ENCODE measurements around the gene PTPRM.

Gene PTPRM

DNA sequence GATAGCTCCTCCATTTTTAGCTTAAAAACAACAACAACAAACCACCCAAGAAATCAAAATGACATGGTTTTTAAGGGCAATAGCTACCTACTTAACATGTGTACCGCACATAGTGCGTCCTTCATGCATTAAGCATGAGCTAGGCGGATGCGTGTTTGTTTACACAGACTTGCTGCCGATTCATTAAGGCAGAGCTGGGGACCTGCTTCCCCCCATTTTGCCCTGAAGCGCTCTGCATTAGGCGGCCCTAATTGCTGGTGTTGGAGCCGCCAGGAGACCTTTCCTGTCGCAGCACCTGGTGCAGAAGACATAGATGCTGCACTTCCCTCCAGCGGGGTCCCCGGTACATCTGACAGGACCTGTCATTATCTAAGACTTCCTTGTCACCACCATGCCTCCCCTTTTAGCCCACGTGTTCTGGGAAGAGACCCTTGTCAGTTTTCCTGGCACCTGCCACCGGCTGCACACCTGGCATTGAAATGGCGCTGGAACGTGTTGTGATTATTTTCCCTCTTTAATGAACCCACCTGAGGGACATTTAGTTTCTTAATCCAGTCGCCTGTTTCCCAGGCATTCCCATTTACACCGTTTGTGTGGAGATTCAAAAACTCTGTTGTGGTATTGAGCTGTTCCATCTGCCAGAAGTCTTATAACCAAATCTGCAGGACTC, 781.1 kb downstream of the PTPRM start:
- no peak for DNase-seq

DNA sequence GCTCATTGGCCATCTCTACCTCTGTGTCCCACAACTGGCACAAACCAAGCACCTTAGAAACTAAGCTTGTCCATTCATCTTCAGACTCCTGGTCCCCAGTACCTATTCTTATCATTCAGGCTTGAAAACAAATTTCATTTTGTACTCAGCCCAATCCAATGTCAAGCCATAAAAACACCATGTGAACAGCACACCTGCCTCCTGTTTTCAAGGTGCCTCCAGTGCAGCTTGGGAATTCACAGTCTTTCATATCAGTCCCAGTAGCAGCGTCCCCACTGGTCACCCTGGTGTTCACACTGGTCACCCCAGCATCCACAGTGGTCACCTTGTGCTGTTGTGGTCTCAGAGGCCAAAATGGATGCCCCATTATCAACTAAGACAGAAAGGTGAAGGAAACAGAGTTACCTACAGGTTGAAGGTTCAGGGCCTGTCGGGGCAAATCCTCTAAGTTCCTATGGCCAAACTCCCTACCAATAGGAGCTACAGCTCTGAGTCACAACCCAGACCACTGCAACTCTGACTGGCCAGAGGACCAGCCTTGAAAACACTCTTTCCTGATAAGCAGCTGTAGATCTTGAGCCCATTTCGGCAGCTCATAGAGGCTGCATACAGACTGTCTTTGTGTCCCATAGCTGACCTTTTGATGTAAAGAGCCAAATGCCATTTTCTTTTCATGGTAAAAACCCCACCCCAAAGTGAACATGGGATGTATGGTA, 782.6 kb downstream of the PTPRM start:
- no peak for DNase-seq

DNA sequence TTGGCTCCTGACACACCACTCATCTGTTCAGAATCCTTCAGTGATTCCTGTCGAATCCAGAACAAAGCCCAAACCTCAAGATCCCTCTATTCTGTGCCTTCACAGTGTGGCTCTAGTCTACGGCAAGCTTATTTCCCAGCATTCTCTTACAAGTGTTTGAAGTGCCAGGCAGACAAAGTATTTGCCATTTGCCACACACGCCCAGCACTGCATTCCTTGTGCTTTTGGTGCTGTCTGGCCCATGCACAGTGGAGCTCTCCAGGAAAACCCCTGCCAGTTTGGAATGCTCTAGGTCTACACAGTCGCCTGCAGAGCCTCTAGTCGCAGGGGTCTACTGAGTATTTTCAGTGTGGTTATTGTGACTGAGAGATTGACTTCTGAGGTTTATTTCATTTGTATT, 783.5 kb downstream of the PTPRM start:
- no peak for DNase-seq

DNA sequence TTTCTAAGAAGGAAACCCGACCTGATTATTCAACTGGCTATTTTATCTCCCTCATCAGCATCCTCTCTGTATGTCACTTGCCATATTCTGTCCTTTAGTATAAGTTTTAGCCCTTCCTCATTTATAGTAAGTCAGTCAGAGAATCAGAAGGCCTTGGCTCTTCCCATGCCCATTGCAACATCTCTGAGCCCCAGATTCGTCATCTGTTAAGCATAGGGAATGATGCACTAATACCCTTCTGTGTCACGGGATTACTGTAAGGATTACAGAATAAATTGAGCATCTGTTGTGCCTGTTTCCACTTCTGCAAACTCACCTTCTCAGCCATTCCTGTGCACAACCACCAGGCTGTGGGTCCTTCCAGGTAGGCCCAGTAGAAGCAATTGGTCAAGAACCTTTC, 784.0 kb downstream of the PTPRM start:
- DNase-seq, result peak; percentile 51 to 77

DNA sequence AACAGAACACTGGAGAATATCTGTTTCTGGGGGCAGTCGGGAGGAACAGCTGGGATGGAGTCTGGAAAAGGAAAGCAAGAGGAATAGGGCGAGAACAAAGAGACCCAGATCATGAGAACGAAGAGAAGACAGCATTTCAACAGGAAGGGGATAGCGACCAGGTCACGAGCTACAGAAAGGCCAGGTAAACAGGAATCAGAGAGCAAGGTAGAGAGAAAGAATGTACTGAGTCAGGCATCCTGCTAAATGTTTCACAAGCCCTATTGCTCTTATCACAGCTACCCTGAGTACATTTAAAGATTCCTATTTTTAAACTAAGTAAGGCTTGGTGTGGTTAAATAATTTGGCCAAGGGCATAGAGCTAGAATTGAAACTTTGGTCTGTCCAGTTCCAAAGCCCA, 787.2 kb downstream of the PTPRM start:
- DNase-seq, result no peak

DNA sequence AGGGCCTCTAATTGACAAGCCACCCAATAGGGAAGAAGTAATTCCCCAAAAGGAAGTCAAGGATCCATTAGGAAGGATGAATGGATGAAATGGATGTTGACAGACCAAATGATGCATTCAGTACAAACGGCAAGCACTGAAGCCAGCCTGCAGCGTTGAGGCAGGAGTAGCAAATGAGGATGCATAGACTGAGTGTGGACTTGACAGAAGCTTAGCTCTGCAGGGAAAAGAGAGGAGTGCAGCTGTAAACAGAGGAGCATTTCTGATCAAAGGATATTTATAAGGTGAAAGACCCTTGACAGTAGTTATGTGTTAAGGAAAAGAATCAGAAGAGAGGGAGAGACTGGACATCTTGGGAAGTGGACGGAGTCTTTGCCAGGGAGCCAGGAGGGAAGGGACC, 788.9 kb downstream of the PTPRM start:
- DNase-seq, result no peak

DNA sequence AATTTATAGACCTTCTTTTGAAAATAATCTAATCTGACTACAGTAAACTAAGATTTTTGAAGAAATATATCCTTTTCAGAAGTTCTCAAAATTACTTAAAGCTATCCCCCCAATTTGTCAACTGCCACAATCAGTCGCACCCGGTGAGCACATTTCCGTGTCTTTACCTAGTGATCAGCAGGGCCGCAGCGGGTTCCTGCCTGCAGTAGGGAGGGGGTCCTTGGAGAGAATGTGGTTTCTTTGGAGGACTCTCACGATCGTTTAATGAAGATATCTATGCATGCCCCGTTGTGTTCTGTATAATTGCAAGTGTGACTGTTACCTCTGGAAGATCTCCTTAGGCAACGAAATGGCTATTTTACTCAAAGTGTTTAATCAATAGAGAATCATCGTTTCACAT, 790.2 kb downstream of the PTPRM start:
- DNase-seq, result no peak

DNA sequence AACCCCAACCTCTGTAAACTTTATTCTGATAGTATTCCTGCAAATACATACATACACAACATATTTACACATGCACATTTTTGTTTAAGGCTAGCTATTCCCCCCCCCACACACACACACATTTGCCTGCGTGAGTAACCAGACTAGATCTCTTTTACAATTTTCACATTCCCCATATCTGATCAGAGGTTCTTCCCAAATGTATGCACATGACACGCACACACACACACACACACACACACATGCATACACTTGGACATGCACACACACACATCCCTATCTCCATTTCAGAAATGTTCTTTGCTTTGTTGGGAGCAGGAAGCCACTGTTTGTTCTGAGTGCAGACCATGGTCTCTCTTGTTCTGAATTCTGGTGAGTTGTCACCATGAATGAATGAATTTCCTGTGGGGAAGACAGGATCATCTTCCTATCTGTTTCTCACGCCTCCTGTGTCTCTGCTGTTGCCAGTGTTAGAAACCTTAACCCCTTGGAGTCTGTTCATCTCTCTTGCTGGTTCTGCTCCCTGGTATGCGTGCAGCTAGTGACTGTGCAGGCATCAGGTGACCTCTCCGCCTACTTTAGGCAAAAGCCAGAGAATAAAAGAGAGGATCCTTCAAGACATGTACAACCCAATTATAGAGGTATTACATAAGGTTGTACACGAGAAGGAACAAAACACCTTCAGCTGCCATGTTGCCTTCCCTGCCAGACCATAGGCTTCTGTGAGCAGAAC, 791.1 kb downstream of the PTPRM start:
- DNase-seq, result no peak

DNA sequence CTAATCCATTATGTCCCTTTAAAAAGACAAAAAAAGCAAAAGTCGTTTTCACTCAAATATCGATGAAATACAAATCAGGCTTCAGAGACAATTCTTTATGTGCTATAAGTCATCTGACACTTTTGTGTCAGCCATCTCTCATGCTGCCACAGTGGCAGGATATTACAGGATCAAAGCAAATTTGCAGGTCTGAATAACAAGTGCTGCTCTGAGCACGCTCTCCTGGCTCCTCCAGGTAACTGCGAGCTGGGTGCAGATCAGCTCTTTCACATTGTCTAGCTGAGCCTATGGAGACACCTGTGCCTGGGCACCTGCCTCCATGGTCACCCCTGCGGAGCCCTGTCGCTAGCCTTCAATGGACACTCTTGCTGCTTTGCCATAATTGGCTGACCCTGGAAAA, 792.0 kb downstream of the PTPRM start:
- peak in 1 of 2 experiments; percentile 5 for DNase-seq

DNA sequence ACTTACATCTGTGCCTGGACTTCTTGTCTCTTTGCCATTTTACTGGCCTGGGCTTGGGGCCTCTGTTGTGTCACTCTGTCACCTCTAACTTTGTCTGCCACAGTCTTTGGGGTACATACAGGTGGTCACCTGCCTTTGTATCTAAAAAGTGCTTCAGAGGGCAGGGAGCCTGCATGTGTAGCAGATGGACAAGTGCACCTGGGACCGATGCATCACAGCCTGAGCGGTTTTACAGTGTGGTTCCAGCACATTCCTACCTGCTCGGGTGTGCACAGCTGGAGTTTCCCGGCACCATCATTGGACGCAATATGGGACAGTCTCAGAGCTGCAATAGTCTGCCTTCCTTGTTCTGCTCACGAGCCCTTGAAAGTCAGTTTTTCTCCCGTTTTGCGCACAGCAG, 792.4 kb downstream of the PTPRM start:
- no peak for DNase-seq

DNA sequence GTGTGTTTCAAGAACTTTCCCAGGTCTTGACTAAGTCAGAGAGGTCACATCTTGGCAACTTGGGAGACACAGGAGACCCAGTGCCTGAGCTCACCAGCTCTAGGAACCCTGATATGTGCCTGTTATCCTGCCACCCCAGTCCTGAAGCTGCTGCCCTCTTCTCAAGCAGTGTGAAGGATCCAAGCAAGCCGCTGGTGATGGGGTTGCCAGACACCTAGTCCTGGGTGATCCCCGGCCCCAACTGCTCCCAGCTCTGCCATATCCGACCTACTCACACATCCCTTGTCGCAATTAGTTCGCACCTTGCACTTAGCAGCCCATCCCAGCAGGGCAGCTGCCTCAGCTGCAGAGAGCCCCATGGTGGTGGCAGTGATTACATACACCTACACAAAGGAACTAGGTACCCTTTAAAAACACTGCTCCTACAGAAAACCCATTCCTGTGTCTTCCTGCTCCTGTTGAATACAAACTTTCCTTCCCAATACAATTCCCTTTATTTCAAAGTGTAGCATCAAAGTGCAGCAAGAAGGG, 794.9 kb downstream of the PTPRM start:
- no peak for DNase-seq

DNA sequence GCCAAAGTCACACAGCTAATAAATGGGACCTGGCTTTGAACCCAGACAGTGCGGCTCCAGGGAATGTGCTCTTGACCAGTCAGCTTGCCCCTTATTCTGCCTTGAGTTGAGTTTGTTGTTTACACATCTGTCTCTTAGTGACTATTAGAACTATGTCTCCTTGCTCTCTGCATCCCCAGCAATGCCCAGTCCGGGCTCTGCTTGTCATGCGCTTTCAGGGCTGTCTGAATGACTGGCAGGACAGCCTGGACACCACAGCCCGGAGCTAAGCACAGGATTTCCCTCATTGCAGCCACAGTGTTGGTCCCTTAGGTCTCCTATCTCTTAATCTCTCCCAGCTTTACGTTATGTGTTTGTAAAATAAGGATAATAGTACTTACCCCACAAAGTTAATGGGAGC, 795.7 kb downstream of the PTPRM start:
- DNase-seq, result no peak

DNA sequence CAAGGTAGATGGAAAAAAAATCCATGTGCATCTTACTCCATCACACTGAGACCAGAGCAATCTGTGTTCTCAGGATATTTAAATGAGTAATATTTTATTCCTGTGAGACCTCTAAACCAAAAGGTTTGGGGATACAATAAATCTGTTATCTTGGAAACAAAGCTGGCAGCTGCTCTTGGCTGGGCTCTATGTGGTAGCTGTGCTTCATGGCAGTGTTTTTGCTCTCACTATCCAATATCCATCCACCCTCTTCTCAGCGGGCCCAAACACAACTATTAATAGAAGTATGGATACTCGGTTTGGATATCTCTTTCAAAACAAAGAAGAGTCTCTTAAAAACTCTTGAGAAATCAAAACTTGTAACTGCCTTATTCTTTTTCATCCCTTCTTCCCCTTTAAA, 797.3 kb downstream of the PTPRM start:
- no peak for DNase-seq

DNA sequence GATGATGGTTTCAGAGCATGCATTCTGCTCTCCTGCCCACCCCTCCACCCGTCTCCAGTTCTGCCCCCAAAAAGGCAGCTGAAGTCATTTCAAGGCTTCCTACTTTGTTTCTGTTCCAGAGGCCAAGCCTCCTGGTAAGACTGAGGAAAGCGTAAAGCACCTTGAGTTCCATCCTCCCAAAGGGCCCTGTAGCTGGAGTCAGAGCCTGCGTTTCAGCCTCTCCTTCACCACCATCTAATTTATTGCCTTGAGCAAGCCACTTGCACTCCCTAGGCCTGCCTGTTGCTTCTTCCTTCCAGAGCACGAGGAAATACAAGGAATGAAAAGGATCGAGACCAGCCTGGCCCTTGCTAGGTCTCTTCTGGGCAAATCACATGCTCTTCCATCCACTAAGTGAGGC, 797.9 kb downstream of the PTPRM start:
- no peak for DNase-seq

DNA sequence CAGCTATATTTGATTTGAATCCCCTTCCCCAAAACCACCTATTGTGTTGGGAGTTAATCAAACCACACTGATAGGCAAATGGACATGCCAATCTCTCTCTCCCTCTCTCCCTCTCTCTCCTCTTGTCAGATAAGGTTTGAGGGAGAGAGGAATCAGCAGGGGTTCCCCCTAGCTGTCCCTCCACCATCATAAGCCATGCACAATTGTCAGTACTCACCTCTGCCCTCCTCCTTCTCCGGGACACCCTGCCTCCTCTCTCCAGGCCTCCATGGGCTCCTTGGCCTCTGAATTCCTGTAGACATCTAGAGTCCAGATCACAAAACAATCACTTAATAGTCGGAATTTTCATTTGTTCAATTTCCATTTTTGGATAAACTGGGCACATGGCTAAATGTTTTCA, 798.4 kb downstream of the PTPRM start:
- no peak for DNase-seq

DNA sequence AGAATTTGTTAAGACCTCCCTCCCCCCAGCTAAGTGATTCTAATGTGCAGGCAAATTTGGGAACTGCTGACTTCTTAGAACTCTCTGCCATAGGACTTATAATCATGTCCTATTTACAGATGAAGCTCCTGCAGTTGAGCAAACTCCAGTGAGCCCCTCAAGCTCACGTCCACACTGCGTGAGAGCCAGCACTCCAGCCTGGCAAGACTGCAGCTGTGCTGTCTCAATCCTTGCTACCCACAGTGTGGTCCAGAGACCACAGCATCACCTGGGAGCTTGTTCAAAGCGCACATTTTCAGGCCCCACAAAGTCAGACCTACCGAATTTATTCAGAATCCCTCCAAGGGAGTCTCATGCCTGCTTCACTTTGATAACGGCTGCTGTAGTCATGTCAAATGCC, 799.0 kb downstream of the PTPRM start:
- DNase-seq, result no peak

DNA sequence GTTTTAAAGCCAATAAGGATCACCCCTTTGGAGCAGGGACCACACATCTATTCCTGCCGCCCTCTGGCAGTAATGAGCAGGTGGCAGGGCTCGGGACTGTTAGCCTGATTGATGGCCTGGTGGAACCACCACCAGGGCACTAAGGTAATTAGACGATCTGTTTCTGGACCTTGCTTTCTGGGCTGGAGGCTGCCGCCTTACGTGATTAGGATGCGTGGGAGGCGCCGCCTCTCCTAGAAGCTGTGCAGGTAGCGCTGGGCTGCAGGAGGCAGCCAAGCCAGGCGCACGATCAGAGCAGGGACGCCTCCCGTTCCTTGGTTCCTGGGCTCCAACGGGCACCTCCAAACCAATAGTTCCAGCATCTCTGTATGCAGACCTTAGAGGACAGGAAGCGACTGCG, 799.5 kb downstream of the PTPRM start:
- peak; percentile 9 to 63 for DNase-seq

DNA sequence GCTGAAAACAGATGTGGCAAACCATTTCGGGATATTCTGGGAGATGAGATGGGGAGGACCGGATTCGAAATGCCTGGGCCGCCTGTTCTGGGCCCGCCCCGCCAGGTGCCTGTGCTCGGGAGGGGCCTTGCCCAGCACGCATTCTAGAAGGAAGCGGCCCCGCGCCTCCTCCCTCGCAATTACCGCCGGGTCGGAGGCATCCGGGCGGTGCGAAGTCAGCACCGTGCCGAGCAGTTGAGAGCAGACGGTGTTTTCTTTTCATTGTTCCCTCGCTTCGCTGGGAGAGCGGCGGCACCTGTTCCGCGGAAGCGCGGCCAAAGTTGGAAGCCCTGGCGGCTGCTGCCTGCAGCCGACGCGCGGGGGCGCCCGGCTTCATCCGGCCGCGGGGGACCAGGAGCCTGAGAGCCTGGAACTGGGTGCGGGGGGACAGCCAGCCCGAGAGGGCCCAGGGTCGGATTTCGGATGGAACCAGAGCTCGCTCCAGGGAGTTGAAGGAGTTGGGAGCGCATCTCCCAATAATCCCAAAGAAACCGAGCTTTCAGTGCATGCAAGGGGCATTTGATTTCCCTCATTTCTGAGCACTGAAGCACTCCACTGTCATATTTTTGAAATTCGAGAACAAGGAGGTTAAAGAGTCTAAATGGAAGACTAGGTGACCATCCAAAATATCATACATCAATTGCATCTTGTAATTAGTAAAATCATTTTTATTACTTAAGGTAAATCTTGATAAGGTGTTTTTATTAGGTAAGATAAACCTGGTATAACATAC, 800.3 kb downstream of the PTPRM start:
- DNase-seq, result peak; percentile 56 to 82

DNA sequence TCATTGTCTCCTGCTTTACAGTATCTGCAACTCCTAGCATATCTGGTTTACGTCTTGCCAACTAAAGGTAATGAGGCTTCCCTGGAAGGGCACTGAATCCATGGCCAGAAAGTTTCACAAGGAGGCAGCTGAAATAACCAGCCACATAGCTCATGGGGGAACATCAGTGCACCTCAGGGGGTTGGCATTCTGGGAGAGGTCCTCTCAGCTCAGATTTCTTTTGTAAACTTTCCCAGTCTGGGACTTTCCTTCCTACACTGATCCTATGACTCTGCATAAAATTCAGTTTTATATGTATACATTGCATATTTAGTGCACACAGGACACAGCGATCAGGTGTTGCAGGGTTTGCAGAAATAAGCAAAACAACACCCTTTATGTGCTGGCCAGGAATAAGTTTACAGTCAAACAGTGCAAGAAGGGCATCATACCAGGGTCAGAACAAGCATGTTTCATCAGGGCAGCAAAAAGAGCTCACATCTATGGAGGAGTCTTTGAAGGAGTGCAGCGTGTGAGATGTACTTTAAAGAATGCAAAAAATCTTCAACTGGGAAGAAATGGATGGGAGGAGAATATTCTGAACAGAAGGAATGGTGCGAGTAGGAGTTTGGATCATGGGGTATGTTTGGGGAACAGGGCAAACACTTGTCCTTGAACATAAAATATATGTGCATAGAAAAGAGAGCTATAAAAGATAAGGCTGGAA, 801.5 kb downstream of the PTPRM start:
- DNase-seq, result no peak

DNA sequence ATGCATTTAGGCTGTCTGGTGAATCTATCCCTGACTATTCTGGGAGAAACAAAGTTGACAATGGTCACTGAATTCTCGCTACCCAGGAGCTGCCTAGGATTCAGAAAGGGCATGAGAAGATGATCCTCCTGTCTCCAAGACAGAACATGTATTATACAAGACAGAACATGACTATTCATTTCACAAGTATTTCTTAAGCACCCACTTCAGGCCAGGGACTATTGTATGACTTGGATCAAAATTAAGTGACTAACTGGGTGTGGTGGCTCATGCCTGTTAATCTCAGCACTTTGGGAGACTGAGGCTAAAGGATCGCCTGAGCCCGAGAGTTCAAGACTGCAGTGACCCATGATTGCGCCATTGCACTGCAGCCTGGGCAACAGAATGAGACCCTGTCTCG, 806.4 kb downstream of the PTPRM start:
- no peak for DNase-seq

DNA sequence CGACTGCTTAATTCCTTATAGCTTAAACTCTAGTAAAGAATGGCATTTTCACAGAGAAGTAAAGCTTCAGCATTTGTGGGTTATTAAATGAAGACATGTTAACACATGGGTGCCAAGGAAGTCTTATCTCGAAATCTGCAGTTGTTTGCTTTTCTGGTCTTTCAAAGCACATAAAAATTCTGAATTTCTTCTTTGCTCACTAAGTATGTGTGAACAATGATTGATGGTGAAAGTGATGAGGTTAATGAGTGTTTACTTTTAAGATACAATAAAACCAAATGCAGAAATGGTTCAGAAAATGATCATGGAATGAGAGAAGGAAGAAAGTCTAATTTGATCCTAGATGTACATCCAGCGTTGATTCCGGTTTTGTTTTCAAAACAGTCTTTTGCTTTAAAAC, 807.6 kb downstream of the PTPRM start:
- DNase-seq, result no peak

DNA sequence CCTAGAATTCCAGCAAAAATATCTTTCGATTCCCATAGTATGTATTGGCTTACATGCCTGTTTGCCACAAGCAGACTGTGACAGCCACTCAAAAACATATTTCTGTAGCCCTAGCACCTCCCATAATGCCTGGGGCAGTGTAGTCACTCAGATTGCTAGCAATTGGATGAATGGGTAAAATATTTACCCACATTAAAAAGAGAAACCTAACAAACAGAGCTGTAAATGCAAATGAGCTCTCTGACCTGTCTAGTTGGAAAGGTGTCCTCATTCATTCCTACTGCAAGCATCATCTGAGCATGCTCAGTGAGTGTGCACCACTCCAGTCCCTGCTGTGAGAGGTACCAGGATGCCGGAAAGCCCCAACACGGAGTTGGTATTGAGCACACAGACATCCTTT, 808.1 kb downstream of the PTPRM start:
- no peak for DNase-seq

DNA sequence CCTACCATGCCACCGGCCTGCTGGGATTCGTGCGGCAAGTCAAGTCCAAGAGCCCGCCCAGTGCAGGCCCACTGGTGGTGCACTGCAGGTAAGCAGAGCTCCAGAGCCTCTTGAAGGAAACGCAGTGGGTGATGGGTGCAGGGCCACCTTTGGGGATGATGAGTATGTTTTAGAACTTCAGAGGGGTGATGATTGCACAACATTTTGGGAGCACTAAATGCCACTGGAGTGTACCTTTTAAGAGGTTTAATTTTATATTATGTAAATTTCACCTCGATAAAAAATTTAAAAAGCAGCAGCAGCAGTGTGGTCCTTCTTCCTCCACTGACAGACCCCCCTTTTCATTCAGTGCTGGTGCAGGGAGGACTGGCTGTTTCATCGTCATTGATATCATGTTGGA, 809.0 kb downstream of the PTPRM start:
- no peak for DNase-seq

Data from NCI-H524 (cell line).